RPMI8226 (cell line): ENCODE measurements around the gene THAP7.

ENCODE experiments used
- DNase-seq: peaks from one replicate; pipeline ENCODE4 v3.0.0-alpha.2; 2015

Gene THAP7

GRCh38 chr22:21030621-21031544, 29.0 kb upstream of the THAP7 start:
- no peak for DNase-seq

DNA sequence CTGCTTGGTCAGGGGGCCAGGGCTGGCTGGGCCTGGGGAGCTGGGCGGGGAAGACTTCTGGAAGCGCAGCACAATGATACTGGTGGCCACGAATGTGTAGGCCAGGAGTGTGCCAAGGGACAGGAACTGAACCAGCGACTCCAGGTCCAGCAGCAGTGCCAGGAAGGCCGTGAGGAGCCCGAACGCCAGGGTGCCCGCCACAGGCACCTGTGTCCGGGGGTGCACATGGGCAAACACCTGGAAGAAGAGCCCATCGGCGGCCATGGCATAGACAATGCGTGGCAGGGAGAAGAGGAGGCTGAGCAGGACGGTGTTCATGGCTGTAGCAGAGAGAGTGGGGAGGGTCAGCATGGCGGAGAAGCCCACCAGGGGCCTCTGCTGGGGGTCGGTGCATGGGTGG, 28.1 kb upstream of the THAP7 start:
- no peak for DNase-seq

DNA sequence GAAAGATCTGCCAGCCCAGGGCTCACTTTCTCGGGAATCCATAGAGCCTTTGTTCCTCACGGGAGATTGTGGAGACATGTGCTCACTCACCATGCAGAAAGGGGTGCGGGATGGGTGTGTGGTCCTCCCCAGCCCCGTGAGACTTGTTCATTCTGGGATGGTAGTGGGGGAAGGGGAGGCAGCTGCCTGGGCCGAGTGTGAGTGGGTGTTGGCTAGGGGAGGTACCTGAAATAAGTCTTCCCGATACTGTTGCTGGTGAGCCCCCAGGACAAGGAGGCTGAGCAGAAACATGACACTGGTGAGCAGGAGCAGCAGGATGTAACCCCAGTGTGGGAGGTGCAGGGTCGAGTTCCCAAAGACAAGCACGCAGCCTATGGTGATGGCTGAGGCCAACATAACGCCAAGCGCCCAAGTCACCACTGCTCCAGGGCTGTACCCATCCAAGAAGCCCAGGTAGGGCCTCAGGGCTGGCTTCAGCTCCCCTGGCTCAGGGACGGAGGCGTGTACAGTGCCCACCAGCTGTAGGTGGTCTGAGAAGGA, 27.6 kb upstream of the THAP7 start:
- DNase-seq: no peak

GRCh38 chr22:21028277-21029251, 26.6 kb upstream of the THAP7 start:
- DNase-seq: no peak

- DNase-seq: no peak
Measured at GRCh38 chr22:21026783-21027692, 25.1 kb upstream of the THAP7 start.

DNA sequence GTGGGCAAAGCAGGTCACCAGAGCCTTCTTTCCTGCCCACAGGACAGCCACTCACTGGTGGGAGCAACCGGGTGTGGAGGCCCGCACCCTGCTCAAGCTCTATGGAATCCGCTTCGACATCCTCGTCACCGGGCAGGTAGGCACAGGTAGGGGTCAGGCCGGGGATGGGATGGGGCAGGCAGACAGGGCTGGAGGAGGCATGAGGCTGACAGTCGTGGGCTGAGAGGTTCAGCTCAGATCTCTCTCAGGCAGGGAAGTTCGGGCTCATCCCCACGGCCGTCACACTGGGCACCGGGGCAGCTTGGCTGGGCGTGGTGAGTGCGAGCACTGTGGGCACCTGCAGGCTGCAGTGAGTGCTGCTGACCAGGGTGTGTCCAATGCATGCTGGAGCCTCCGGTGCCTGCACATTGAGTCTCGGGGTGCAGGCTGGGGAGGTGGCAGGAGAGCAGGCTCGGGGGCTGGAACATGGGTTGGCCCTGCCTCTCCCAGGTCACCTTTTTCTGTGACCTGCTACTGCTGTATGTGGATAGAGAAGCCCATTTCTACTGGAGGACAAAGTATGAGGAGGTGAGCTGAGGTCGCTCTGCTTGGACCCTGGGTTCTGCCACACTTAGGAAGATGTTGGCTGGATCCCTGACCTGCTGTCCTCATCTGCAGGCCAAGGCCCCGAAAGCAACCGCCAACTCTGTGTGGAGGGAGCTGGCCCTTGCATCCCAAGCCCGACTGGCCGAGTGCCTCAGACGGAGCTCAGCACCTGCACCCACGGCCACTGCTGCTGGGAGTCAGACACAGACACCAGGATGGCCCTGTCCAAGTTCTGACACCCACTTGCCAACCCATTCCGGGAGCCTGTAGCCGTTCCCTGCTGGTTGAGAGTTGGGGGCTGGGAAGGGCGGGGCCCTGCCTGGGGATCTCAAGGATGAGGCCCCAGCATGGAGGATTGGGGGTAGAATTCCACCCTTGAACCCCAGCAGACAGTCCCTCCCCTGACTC, 24.1 kb upstream of the THAP7 start:
- DNase-seq: no peak

GRCh38 chr22:21025266-21025665, 23.3 kb upstream of the THAP7 start:
- no peak for DNase-seq

DNA sequence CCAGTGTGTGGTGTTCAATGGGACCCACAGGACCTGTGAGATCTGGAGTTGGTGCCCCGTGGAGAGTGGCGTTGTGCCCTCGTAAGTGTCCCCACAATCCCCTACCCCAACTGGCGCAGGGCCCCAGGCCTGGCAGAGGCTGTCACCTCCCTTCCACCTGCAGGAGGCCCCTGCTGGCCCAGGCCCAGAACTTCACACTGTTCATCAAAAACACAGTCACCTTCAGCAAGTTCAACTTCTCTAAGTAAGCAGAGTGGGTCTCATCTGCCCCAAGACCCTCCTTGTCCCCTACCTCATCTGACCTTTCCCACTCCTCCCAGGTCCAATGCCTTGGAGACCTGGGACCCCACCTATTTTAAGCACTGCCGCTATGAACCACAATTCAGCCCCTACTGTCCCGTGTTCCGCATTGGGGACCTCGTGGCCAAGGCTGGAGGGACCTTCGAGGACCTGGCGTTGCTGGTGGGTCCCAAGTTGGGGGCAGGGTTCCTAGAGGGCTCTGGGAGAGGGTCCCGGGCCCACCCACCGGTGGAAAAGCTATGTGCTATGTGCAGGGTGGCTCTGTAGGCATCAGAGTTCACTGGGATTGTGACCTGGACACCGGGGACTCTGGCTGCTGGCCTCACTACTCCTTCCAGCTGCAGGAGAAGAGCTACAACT, 21.2 kb upstream of the THAP7 start:
- DNase-seq: no peak

DNA sequence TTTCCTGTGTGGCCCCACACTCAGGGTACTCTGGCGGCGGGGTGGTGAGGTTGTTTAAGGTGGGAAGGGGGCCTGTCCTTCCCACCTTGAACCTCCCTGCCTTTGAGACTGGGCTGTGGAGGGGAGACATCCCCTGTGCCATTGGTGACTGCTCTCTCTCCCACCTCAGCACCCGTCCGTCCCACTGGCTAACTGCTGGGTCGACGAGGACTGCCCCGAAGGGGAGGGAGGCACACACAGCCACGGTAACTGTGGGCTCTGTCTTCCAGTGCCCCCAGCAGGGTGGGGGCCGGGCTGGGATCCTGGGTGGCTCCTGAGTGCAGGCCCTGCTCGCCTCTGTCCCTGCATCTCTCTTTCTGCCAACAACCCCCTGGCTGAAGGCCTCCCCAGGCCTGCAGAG, 20.6 kb upstream of the THAP7 start:
- no peak for DNase-seq

DNA sequence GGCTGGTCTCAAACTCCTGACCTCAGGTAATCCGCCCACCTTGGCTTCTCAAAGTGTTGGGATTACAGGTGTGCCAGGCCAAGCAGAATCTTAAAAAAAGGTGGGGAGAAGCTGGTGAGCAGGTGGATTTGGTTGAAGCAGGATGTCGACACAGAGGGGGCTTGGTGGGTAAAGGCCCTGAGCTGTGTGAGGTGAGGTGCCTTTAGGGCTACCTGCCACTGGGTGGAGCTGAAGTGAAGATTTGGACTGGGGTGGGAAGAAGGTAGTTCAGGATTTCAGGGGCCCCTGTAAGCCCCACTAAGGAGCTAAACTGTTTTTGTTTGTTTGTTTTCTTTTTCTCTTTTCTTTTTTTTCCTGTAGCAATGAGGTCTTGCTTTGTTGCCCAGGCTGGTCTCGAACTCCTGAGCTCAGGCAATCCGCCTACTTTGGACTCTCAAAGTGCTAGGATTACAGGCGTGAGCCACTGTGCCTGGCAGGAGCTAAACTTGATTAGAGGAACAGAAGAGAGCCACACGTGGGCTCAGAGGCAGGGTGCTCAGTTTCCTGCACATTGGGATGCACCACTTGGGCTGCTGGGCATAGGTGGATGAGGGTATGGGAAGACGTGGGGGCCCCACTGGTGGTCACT, 19.0 kb upstream of the THAP7 start:
- DNase-seq: no peak

DNA sequence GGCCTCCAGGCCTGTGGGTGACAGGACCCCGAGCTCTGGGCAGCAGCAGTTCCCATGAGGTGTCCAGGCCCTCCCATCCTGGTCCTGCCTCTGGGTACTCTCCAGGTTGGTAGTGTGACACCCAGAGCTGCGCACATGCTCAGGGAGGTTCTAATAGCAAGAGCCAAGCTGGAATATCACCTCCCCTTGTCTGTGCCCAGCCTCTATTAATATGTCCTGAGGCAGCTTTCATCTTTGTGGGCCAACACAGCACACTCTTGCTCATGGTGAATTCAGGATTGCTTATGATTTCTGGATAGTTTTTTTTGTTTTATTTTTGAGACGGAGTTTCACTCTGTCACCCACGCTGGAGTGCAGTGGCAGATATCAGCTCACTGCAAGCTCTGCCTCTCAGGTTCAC, 16.4 kb upstream of the THAP7 start:
- no peak for DNase-seq

GRCh38 chr22:21016644-21017420, 14.9 kb upstream of the THAP7 start:
- DNase-seq: no peak

DNA sequence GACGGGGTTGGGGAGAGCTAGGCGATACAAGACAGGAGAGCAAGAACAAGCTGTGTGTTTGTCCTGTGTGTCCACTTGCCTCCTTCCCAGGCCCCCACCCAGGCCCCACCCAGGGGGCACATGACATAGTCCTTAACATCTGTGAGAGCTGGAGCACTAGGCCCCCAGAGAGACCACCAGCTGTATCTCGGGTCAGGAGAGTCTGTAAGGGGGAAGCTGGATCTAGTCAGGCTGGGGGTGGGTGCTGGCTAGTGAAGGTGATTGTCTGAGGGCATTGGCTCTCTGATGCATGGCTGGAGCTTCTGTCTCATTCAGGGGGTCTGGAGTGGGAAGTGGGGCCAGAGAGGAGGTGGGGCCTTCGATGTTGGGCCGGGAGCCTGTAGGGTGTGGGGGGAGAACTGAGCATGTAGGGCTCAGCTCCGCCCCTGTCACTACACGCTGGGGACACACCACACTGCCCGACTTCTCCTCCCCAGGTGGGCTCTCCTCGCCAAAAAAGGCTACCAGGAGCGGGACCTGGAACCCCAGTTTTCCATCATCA, 13.6 kb upstream of the THAP7 start:
- DNase-seq: no peak

DNA sequence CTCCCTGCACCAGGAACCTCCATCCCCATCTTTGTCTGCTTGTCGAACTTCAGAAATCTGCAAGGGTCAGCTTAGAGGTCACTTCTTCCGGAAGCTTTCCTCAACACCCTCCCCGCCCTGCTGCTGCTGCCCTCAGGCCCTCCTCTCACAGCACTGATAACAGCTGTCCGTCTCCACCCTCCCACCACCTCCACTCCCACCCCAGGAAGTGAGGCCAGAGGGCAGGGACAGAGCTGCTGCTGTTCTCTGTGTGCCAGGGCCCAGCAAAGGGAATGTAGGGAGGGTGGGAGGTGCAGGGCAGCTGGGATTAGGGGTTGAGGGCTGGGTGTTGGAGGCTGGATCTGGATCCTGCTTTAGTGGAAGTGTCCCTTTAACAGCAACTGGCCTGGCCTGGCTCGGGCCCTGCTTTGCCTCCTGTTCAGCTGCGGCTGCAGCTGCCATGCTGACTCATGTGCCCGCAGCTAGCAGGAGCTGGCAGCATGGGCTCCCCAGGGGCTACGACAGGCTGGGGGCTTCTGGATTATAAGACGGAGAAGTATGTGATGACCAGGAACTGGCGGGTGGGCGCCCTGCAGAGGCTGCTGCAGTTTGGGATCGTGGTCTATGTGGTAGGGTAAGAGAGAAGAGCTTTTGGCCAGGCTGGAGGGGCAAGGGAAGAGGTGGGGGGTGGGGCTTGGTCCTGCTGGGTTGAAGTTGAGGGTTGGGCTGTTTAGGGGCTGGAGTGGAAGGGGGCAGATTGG, 13.0 kb upstream of the THAP7 start, which contains the start of gene P2RX6:
P2RX6 (plus strand) TSS at position 440 of the 740 bp plus-strand sequence; CDS start at position 450, 10 bp downstream.
- no peak for DNase-seq

DNA sequence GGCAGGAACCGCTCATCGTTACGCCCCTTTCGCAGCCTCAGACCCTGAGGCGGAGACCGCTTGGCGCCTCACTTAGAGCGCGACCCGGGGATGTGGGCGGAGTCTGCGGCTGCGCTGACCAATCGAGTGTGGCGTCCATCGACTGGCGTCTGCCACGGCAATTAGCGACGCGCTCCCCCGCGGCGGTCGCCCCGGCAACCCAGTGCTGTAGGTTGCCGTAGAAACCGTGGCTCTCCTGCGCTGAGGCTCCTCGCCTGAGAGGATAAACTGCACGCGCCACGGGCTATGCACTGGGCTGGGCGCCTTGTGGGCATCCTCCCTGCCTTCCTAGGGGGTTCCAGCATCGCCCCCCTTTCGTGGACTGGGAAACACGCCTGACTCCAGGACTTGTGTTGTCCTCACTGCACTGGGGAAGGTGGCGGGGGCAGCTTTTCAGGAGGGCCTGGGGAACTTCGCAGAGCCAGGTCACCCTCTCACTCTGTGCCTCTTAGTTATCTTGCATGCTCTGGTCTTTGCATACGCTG, 12.3 kb upstream of the THAP7 start:
- peak; percentile 77 for DNase-seq

DNA sequence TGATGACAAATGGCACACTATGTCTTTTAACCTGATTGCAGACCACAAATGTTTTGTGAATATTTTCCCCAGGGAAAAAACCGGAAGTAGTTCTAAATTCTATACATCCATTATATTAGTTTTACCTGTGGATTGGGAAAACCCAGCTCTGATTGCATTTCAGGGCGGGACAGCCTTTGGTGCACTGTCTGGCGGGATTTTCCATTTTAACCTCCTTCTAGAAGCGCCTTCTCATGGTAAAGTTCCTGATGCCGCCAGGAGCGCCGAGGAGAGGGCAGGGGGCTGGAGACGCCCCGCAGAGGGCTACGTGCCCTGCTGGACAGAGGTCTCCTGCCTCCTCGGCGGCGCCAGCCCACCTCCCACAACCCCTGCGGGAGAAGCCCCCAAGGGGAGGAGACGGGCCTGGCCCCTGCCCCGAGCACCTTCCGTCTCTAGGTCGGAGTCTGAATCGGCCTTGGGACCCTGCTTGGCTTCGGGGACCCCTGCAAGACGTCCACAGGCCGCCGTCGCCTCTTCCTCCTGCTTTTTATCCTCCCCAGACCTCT, 11.8 kb upstream of the THAP7 start:
- DNase-seq: no peak
